Measurements from ENCODE around the gene ADGRV1.

The ADGRV1 gene

DNA sequence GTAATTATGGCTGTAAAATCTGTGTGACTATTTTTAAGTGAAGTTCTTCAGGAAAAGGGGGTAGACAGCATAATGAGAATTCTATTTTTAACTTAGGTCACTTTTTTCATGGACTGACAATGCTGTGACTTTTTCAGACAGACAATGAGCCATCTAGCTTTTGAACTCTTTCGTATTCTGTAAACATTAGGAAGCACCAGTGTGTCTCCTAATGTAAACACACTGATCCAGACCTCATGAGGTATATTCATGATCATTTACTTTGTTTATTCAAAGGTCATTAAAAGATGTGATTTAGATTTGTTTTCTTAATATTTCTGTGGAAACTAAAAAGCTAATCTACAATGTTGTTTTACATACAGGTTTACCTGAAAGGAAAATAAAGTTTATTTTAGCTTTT lies 352.6 kb downstream of the ADGRV1 start:
- Histone ChIP-seq H3K36me3 (ENCODE audit: insufficient read depth, low read length) (no peaks in the 10 kb centered on the region), H3K4me3 (ENCODE audit: low read length, poor library complexity, severe bottlenecking) (no peak overlapping the region), H3K4me2 (ENCODE audit: low read depth, low read length, poor library complexity, severe bottlenecking) (no peak overlapping the region), H3K9ac (ENCODE audit: low read depth, low read length, poor library complexity, severe bottlenecking) (no peak overlapping the region), H3K27me3 (ENCODE audit: insufficient read depth, low read length, poor library complexity, severe bottlenecking) (no peaks in the 10 kb centered on the region), H3K9me3 (ENCODE audit: insufficient read depth, low read depth, low read length) (no peaks in the 10 kb centered on the region), H3K79me2 (ENCODE audit: insufficient read depth, low read length) (no peaks in the 10 kb centered on the region), H3F3A (ENCODE audit: low read depth) (no peaks in the 10 kb centered on the region), H2AFZ (ENCODE audit: low read length) (no peak overlapping the region), H4K20me1 (ENCODE audit: insufficient read depth, low read length, poor library complexity, severe bottlenecking) (no peaks in the 10 kb centered on the region), H3K9me2 (replicated peaks; ENCODE audit: low read depth, low read length) (no peaks in the 10 kb centered on the region), H3K4me1 (ENCODE audit: insufficient read depth, low read length, poor library complexity, severe bottlenecking) (no peaks in the 10 kb centered on the region)
- TF ChIP-seq, protein P1, sequence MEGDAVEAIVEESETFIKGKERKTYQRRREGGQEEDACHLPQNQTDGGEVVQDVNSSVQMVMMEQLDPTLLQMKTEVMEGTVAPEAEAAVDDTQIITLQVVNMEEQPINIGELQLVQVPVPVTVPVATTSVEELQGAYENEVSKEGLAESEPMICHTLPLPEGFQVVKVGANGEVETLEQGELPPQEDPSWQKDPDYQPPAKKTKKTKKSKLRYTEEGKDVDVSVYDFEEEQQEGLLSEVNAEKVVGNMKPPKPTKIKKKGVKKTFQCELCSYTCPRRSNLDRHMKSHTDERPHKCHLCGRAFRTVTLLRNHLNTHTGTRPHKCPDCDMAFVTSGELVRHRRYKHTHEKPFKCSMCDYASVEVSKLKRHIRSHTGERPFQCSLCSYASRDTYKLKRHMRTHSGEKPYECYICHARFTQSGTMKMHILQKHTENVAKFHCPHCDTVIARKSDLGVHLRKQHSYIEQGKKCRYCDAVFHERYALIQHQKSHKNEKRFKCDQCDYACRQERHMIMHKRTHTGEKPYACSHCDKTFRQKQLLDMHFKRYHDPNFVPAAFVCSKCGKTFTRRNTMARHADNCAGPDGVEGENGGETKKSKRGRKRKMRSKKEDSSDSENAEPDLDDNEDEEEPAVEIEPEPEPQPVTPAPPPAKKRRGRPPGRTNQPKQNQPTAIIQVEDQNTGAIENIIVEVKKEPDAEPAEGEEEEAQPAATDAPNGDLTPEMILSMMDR (conservative IDR thresholded peaks at IDR 0.05; ENCODE audit: low read length), result no peak
- no peak for TF ChIP-seq EZH2phosphoT487 (IDR thresholded peaks at IDR 0.05; ENCODE audit: borderline replicate concordance)

DNA sequence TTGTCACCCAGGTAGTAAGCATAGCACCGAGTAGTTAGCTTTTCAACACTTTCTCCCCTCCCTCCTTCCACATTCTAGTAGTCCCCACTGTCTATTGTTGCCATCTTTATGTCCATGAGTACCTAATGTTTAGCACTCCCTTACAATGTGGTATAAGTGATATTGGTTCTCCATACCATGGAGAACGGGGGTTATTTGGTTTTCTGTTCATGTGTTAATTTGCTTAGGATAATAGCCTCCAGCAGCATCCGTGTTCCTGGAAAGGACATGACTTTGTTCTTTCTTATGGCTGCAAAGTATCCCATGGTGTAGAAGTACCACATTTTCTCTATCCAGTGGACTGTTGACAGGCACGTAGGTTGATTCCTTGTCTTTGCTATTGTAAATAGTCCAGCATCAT lies 353.9 kb downstream of the ADGRV1 start:
- Histone ChIP-seq H3K4me2 (ENCODE audit: low read depth, low read length, poor library complexity, severe bottlenecking) (no peak overlapping the region), H3K79me2 (ENCODE audit: insufficient read depth, low read length) (no peaks in the 10 kb centered on the region), H3K36me3 (ENCODE audit: insufficient read depth, low read length) (no peaks in the 10 kb centered on the region), H3K9ac (ENCODE audit: low read depth, low read length, poor library complexity, severe bottlenecking) (no peak overlapping the region), H3K9me3 (ENCODE audit: insufficient read depth, low read depth, low read length) (no peaks in the 10 kb centered on the region), H3K27me3 (ENCODE audit: insufficient read depth, low read length, poor library complexity, severe bottlenecking) (no peaks in the 10 kb centered on the region), H3F3A (ENCODE audit: low read depth) (no peaks in the 10 kb centered on the region), H3K4me1 (ENCODE audit: insufficient read depth, low read length, poor library complexity, severe bottlenecking) (no peaks in the 10 kb centered on the region), H2AFZ (ENCODE audit: low read length) (no peak overlapping the region), H4K20me1 (ENCODE audit: insufficient read depth, low read length, poor library complexity, severe bottlenecking) (no peaks in the 10 kb centered on the region), H3K9me2 (replicated peaks; ENCODE audit: low read depth, low read length) (no peaks in the 10 kb centered on the region), H3K4me3 (ENCODE audit: low read length, poor library complexity, severe bottlenecking) (no peak overlapping the region)
- TF ChIP-seq, protein P1 (conservative IDR thresholded peaks at IDR 0.05; ENCODE audit: low read length), result no peak
- no peak for TF ChIP-seq EZH2phosphoT487 (IDR thresholded peaks at IDR 0.05; ENCODE audit: borderline replicate concordance)

DNA sequence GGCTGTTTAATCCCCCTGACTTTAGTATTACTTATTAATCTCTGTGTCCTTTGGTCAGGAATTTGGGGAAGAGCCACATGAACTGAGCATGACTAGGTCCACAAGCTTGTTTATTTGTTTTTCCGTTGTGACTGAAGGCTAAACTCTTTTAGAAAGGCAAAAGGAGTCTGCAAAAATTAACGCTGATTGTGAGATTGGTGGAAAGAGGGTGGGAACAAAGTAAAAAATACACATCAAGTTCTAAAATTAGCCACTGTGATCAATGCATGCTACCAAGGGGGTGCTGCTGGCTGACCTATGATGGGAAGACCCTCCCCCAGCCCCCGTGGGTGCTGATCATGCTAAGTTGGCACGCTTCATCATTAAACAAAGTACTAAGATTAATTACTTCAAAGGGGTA lies 356.8 kb downstream of the ADGRV1 start:
- no peak overlapping the region for H3K4me3 ChIP-seq (ENCODE audit: low read length, poor library complexity, severe bottlenecking)
- no peaks in the 10 kb centered on the region for H3K27me3 ChIP-seq (ENCODE audit: insufficient read depth, low read length, poor library complexity, severe bottlenecking)
- H3K79me2 ChIP-seq (ENCODE audit: insufficient read depth, low read length), result no peaks in the 10 kb centered on the region
- no peak overlapping the region for H2AFZ ChIP-seq (ENCODE audit: low read length)
- no peaks in the 10 kb centered on the region for H3K9me3 ChIP-seq (ENCODE audit: insufficient read depth, low read depth, low read length)
- no peak overlapping the region for H3K9ac ChIP-seq (ENCODE audit: low read depth, low read length, poor library complexity, severe bottlenecking)
- TF ChIP-seq EZH2phosphoT487 (IDR thresholded peaks at IDR 0.05; ENCODE audit: borderline replicate concordance), result no peak
- TF ChIP-seq, protein P1 (conservative IDR thresholded peaks at IDR 0.05; ENCODE audit: low read length), result no peak
- H3K4me2 ChIP-seq (ENCODE audit: low read depth, low read length, poor library complexity, severe bottlenecking), result no peak overlapping the region
- no peaks in the 10 kb centered on the region for H3K4me1 ChIP-seq (ENCODE audit: insufficient read depth, low read length, poor library complexity, severe bottlenecking)
- H3K36me3 ChIP-seq (ENCODE audit: insufficient read depth, low read length), result no peaks in the 10 kb centered on the region
- no peaks in the 10 kb centered on the region for H3F3A ChIP-seq (ENCODE audit: low read depth)
- no peaks in the 10 kb centered on the region for H3K9me2 ChIP-seq (replicated peaks; ENCODE audit: low read depth, low read length)
- no peaks in the 10 kb centered on the region for H4K20me1 ChIP-seq (ENCODE audit: insufficient read depth, low read length, poor library complexity, severe bottlenecking)

All from Loucy (cell line).